GM18873 (cell line): Measurements from ENCODE around the gene SRCIN1.
"Not testable (repeated sequence)": the region's sequence is repeated elsewhere in the genome, so short reads cannot be mapped to it uniquely, and the experiment has no call there.

ENCODE experiments used
- ATAC-seq: cut with Tn5 transposase; IDR thresholded peaks from one replicate; pipeline ENCODE4 v1.9.1; 2021; ENCODE audit warnings: mild to moderate bottlenecking, moderate library complexity, moderate number of reproducible peaks; ENCODE audit not compliant: unreplicated experiment, low FRiP score

The SRCIN1 gene

GRCh38 chr17:38551121-38551520 is 54.6 kb downstream of the SRCIN1 start:
- no peak for ATAC-seq

- ATAC-seq, result no peak
Measured at GRCh38 chr17:38550661-38551060, 55.1 kb downstream of the SRCIN1 start.

- ATAC-seq, result no peak
Measured at GRCh38 chr17:38549285-38549684, 56.5 kb downstream of the SRCIN1 start.

- ATAC-seq, result no peak
Measured at GRCh38 chr17:38547444-38547843, 58.3 kb downstream of the SRCIN1 start.

- ATAC-seq, result no peak
Measured at GRCh38 chr17:38546396-38546795, 59.4 kb downstream of the SRCIN1 start.

- no peak for ATAC-seq
Measured at GRCh38 chr17:38545531-38546225, 60.1 kb downstream of the SRCIN1 start.

GRCh38 chr17:38544839-38545209 is 60.9 kb downstream of the SRCIN1 start:
- no peak for ATAC-seq

GRCh38 chr17:38544175-38544838 is 61.4 kb downstream of the SRCIN1 start:
- ATAC-seq, result no peak

- ATAC-seq, result no peak
Measured at GRCh38 chr17:38543403-38544174, 62.2 kb downstream of the SRCIN1 start.

GRCh38 chr17:38542286-38542685 is 63.5 kb downstream of the SRCIN1 start:
- ATAC-seq, result no peak

- no peak for ATAC-seq
Measured at GRCh38 chr17:38541281-38541680, 64.5 kb downstream of the SRCIN1 start.

GRCh38 chr17:38540514-38541045 is 65.2 kb downstream of the SRCIN1 start:
- no peak for ATAC-seq

GRCh38 chr17:38539386-38539785 is 66.4 kb downstream of the SRCIN1 start:
- no peak for ATAC-seq

GRCh38 chr17:38538906-38539305 is 66.8 kb downstream of the SRCIN1 start:
- no peak for ATAC-seq

- ATAC-seq, result no peak
Measured at GRCh38 chr17:38536661-38537060, 69.1 kb downstream of the SRCIN1 start.

GRCh38 chr17:38535886-38536285 is 69.9 kb downstream of the SRCIN1 start:
- no peak for ATAC-seq

GRCh38 chr17:38534498-38534885 is 71.3 kb downstream of the SRCIN1 start:
- ATAC-seq, result no peak

GRCh38 chr17:38533866-38534497 is 71.8 kb downstream of the SRCIN1 start:
- no peak for ATAC-seq

- no peak for ATAC-seq
Measured at GRCh38 chr17:38533241-38533640, 72.5 kb downstream of the SRCIN1 start.

GRCh38 chr17:38532451-38532850 is 73.3 kb downstream of the SRCIN1 start:
- no peak for ATAC-seq

GRCh38 chr17:38531761-38532160 is 74.0 kb downstream of the SRCIN1 start:
- not testable (repeated sequence) for ATAC-seq
